ENCODE measurements around the gene SPTAN1.

DNA sequence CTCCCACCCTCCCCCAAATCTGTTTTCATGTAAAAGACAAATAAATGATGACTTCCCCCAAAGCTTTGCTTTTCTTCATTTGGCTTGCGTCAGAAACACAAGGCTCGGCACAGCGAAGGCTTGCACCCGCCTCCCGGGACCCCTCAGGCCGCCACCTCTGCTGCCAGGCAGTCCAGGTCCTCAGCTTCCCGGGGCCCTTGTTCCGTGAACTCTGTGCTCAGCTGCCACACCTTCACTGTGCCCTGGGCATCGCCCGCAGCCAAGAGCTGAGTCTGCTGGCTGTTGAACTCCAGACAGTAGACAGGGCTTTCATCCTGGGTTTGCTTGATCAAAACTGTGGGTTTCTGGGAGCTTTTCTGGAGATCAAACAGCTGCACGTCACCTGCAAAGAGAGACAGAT, 81.2 kb downstream of the SPTAN1 start:
- TF ChIP-seq, protein P1, sequence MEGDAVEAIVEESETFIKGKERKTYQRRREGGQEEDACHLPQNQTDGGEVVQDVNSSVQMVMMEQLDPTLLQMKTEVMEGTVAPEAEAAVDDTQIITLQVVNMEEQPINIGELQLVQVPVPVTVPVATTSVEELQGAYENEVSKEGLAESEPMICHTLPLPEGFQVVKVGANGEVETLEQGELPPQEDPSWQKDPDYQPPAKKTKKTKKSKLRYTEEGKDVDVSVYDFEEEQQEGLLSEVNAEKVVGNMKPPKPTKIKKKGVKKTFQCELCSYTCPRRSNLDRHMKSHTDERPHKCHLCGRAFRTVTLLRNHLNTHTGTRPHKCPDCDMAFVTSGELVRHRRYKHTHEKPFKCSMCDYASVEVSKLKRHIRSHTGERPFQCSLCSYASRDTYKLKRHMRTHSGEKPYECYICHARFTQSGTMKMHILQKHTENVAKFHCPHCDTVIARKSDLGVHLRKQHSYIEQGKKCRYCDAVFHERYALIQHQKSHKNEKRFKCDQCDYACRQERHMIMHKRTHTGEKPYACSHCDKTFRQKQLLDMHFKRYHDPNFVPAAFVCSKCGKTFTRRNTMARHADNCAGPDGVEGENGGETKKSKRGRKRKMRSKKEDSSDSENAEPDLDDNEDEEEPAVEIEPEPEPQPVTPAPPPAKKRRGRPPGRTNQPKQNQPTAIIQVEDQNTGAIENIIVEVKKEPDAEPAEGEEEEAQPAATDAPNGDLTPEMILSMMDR (IDR thresholded peaks at IDR 0.05 in 2 of 3, conservative IDR thresholded peaks at IDR 0.05 in 1 of 3; ENCODE audit: borderline replicate concordance in 1 of 3, insufficient read depth in 1 of 3, low read depth in 2 of 3, low read length in 2 of 3) = no peak
- TF ChIP-seq POLR2A (IDR thresholded peaks at IDR 0.05; ENCODE audit: borderline replicate concordance, extremely low read depth, insufficient read depth, insufficient read length) = no peak
- no peak for TF ChIP-seq EZH2 (IDR thresholded peaks at IDR 0.05)
- TF ChIP-seq SIN3A (IDR thresholded peaks at IDR 0.05; ENCODE audit: low read depth) = no peak
- TF ChIP-seq EZH2phosphoT487 (IDR thresholded peaks at IDR 0.05; ENCODE audit: borderline replicate concordance) = no peak
- TF ChIP-seq POLR2AphosphoS5 (IDR thresholded peaks at IDR 0.05; ENCODE audit: low read depth, low read length) = no peak; the same call in 1 of the 2 replicates
- TF ChIP-seq SRF (IDR thresholded peaks at IDR 0.05; ENCODE audit: low read depth) = no peak
- TF ChIP-seq CBX3 (IDR thresholded peaks at IDR 0.05; ENCODE audit: low read depth) = no peak
- TF ChIP-seq ELF1 (IDR thresholded peaks at IDR 0.05; ENCODE audit: borderline replicate concordance, low read depth) = no peak
- no peak for TF ChIP-seq RAD21 (IDR thresholded peaks at IDR 0.05; ENCODE audit: low read depth)
- TF ChIP-seq CEBPB (IDR thresholded peaks at IDR 0.05; ENCODE audit: low read depth) = no peak
- TF ChIP-seq, protein P2, sequence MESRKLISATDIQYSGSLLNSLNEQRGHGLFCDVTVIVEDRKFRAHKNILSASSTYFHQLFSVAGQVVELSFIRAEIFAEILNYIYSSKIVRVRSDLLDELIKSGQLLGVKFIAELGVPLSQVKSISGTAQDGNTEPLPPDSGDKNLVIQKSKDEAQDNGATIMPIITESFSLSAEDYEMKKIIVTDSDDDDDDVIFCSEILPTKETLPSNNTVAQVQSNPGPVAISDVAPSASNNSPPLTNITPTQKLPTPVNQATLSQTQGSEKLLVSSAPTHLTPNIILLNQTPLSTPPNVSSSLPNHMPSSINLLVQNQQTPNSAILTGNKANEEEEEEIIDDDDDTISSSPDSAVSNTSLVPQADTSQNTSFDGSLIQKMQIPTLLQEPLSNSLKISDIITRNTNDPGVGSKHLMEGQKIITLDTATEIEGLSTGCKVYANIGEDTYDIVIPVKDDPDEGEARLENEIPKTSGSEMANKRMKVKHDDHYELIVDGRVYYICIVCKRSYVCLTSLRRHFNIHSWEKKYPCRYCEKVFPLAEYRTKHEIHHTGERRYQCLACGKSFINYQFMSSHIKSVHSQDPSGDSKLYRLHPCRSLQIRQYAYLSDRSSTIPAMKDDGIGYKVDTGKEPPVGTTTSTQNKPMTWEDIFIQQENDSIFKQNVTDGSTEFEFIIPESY (IDR thresholded peaks at IDR 0.05; ENCODE audit: extremely low read depth, insufficient replicate concordance, low read length) = no peak
